Stimulated activated CD4-positive, alpha-beta T cell treated with anti-CD3 and anti-CD28 coated beads, Interleukin-15, amount 100 ng/mL, for 48 hours (primary cell): Measurements from ENCODE around the gene TPI1.
"Not testable (repeated sequence)": the region's sequence is repeated elsewhere in the genome, so short reads cannot be mapped to it uniquely, and the experiment has no call there.

Source experiments
- DNase-seq, 2 donors: peaks; one replicate each; pipeline ENCODE4 v3.0.0-alpha.2; 2020; ENCODE audit warnings: low read depth in 2 of 2

TPI1 gene

DNA sequence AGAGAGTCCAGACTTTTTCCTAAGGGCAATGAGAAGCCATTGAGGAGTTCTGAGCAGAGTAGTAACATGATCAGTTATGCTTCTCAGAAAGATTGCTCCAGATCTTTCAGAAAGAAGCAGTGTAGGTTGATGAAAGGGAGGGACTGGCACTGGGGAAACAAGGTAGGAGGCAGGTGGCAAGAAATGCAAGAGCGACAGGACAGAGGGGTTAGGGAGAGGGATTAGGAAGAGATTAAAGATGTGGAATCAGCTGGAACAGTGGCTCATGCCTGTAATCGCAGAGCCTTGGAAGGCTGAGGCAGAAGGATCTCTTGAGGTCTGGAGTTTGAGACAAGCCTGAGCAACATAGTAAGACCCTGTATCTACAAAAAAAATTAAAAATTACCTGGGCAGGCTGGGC is 19.7 kb upstream of the TPI1 start:
- no peak for DNase-seq

GRCh38 chr12:6849427-6849826 is 17.9 kb upstream of the TPI1 start:
- no peak for DNase-seq

GRCh38 chr12:6849976-6850560 is 17.3 kb upstream of the TPI1 start:
- no peak for DNase-seq

DNA sequence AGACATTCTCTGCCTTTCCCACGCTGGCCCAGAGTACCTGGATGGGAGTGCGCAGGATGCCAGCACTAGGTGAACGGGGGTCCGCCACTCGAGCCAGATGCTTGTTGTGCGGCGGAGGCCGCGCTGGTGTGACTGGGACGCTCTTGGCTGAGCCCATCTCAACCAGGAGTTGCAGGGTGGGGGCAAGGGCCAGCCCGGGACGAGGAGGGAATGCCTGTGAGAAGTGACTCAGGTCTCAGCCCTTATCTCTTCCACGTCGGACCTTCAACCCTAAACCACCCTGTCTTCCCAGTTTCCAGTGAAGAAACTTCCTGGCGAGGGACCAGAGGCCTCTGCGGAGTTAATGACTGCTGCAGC is 16.6 kb upstream of the TPI1 start:
- DNase-seq, result no peak

GRCh38 chr12:6851153-6851920 is 16.0 kb upstream of the TPI1 start, which contains the start of gene CDCA3:
Gene CDCA3, minus strand, starts transcription at chr12:6851286. Its CDS starts 334 bp downstream, at chr12:6850952.
- DNase-seq, result peak; percentile 94 to 96

GRCh38 chr12:6851921-6852650 is 15.2 kb upstream of the TPI1 start, which contains the start of gene USP5:
Gene USP5, plus strand, starts transcription at chr12:6852150. Its CDS starts 30 bp downstream, at chr12:6852180.
- DNase-seq, result peak; percentile 98 to 99

DNA sequence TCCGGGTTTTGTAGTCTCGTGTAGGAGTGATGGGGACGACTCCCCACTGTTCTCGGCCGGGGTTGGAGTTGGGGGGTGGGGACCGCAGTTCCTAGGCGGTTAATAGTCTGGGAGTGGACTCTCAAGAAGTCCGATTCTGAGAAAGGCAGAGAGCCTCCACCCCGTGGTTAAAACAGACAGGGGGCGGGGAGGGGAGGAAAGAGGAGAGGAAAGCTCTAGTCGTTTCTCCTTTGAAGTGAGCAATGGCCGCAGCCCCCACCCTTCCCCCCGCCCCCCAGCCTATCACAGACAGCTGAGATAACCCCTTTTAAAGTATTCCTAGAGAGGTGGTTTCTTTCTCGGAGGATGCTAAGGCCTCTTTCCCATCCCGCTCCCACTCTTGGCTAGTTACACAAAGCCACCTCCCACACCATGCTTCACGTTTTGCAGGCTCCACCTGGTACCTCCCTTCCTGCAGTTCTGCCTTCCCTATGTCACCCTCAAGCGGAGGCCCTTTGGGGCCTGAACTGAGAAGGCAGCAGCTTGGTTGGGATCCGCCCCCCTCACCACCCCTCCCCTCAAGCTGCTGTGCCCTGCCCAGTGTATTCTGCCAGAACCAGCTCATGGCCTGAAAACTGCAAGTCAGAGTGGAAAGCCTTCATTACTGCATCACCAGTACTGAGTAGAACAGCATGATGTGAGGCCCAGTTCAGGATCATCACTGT is 14.5 kb upstream of the TPI1 start:
- peak; percentile 71 to 74 for DNase-seq

- DNase-seq, result no peak
These were observed 13.7 kb upstream of the TPI1 start for GRCh38 chr12:6853626-6854025.

GRCh38 chr12:6854036-6854435 is 13.3 kb upstream of the TPI1 start:
- DNase-seq, result no peak

DNA sequence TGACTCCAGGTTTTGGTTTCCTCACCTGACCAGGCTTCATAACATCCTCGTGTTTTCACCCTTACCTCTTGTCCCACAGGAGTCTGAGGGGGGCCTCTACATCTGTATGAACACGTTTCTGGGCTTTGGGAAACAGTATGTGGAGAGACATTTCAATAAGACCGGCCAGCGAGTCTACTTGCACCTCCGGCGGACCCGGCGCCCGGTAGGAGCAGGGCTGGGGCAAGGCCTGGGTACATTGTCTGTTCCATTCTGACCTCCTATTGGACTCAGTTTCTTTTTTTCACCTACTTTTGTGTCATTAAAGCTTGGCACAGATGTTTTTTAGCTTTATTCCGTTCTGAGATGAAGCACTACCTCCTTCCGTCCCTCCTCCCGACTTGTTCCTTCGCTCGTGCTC is 12.0 kb upstream of the TPI1 start:
- no peak for DNase-seq

DNA sequence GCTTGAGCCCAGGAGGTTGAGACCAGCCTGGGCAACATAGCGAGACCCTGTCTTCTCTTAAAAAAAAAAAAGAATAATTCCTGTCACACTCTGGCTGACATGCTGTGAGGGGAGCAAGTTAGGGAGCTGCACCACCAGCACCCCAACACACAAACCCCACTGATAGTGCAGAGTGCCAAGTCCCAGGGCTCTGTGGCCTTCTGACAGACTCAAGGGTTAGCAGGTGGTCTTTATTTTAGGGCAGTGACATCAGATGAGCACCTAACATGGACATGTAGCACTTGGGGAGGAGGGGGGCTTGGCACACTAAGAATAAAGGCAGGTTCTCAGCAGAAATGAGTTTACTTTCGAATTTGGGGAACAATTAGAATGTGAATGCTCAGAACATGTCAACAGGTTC is 8.5 kb upstream of the TPI1 start:
- no peak for DNase-seq

DNA sequence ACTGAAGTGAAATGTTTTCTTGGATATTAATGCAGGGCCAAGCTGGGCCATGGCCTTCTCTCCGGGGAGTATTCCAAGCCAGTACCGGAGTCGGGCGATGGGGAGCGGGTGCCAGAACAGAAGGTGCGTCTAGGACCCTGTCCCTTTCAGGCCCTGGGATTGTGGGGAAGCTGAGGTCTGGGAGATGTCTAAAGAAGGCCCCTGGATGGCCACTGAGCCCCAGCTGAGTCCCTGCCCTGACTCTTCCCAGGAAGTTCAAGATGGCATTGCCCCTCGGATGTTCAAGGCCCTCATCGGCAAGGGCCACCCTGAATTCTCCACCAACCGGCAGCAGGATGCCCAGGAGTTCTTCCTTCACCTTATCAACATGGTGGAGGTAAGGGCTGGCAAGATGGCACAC is 7.2 kb upstream of the TPI1 start:
- DNase-seq, result no peak

- no peak for DNase-seq
These were observed 6.4 kb upstream of the TPI1 start for GRCh38 chr12:6860942-6861341.

DNA sequence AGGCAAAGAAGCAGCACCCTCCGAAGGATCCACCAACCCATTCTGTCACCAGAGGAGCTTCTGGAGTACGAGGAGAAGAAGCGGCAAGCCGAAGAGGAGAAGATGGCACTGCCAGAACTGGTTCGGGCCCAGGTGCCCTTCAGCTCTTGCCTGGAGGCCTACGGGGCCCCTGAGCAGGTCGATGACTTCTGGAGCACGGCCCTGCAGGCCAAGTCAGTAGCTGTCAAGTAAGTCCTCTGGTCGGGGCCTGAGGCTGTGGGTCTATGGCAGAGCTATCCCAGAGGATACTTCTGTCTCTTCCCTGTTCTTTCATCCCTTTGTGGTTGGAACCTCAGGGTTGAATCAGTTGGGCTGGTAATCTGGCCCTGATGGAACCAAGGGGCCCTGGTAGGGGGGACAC is 5.9 kb upstream of the TPI1 start:
- DNase-seq, result no peak

GRCh38 chr12:6863033-6863432 is 4.3 kb upstream of the TPI1 start:
- no peak for DNase-seq

- DNase-seq, result no peak
These were observed 3.6 kb upstream of the TPI1 start for GRCh38 chr12:6863586-6864321.

DNA sequence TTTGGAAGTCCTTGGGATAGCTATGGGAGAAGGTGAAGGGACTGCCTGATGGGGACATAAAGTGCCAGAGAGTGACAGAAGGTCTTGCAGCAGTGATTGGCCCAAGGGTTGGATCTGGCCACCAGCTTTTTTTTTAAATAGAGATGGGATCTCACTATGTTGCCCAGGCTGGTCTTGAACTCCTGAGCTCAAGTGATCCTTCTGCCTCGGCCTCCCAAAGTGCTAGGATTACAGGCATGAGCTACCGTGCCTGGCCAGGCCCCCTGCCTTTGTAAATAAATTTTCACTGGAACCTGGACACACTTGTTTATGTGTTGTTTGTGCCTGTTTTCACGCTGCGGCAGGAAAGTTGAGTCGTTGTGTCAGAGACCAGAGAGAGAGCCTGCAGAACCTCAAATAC is 2.0 kb upstream of the TPI1 start:
- DNase-seq, result not testable (repeated sequence)

GRCh38 chr12:6866163-6866919 is 990 bp upstream of the TPI1 start:
- no peak for DNase-seq

- DNase-seq, result no peak
These were observed 365 bp upstream of the TPI1 start for GRCh38 chr12:6866920-6867412.

- DNase-seq, result no peak
These were observed 1.1 kb downstream of the TPI1 start for GRCh38 chr12:6868211-6869048.
